ENCODE results near the gene SIX2. TPM values are rescaled to one million over a fixed set of nuclear protein-coding genes. Genes with fewer than 3 reads are reported as not detected.
A peak's percentile ranks its signal among the peaks of the same experiment; 100 is the strongest.

SIX2 gene
- total and polyA plus RNA-seq, 2 of the 13 experiments (the other 11 are each of a cell fraction or from before 2014, with no cell fraction given): not detected

- TF ChIP-seq KLF13 (CRISPR knock-in tag; IDR thresholded peaks at IDR 0.05): no peak
- TF ChIP-seq ELF3 (CRISPR knock-in tag; IDR thresholded peaks at IDR 0.05): 0 out of 2 replicates have a peak, but pooled peaks have one; percentile 16
- TF ChIP-seq SMC3 (IDR thresholded peaks at IDR 0.05; ENCODE audit: low read length): peak; percentile 99
- 0 out of 2 replicates have a peak, but pooled peaks have one; percentile 14 for TF ChIP-seq ZSCAN9 (CRISPR knock-in tag; IDR thresholded peaks at IDR 0.05; ENCODE audit: borderline replicate concordance)
- TF ChIP-seq ZNF724P (CRISPR knock-in tag; IDR thresholded peaks at IDR 0.05; ENCODE audit: borderline replicate concordance): no peak
- TF ChIP-seq STAG1 (CRISPR knock-in tag; IDR thresholded peaks at IDR 0.05): peak; percentile 99
- 0 out of 2 replicates have a peak, but pooled peaks have one; percentile 35 for TF ChIP-seq ZNF205 (CRISPR knock-in tag; IDR thresholded peaks at IDR 0.05)
Measured at GRCh38 chr2:44981714-44982108, 27.5 kb downstream of the SIX2 start (continued).

GRCh38 chr2:44980751-44981713 lies 28.2 kb downstream of the SIX2 start:
- in situ Hi-C loops (cut with HindIII; ENCODE audit: extremely low pct_ligation_motif_present, low pct_unique_long_range_greater_than_20kb) (loop anchor here (5.0 kb wide), 1 partner anchor 511 kb away; no protein-coding TSS in a partner anchor), intact Hi-C loops (cut with micrococcal nuclease; ENCODE audit: unreplicated experiment) (loop anchor here (1.0 kb wide), 2 partner anchors 513 to 597 kb away; no protein-coding TSS in a partner anchor)
- no TSS peak for BruUV-seq (replicated peaks)
- no peaks in the 10 kb centered on the region for H3K9me3 ChIP-seq (ENCODE audit: low read length)
- no peak overlapping the region for H3K9ac ChIP-seq (ENCODE audit: insufficient read depth, low read depth, low read length)
- 38% methylated on average over 9 of the region's 9 CpGs for WGBS (ENCODE audit: low lambda C conversion rate)
- no peak overlapping the region for H3K4me2 ChIP-seq (ENCODE audit: low read depth, low read length)
- H3K27me3 ChIP-seq (ENCODE audit: control insufficient read depth in 1 of 2, insufficient read depth in 2 of 2, low read length in 2 of 2): 0 out of 5 replicates have a peak, but pooled peaks cover 1 to 5% of the 10 kb centered on the region in 2 experiments
- H3K4me3 ChIP-seq (replicated peaks in 1 of 3; ENCODE audit: insufficient read depth in 1 of 3, low read depth in 2 of 3, low read length in 3 of 3): no peak overlapping the region
- CTCF ChIA-PET (ENCODE audit: low intra/inter-chr PET ratio, low total read pairs): interaction anchor here (0.6 to 3.9 kb wide), 3 partner anchors 513 to 519 kb away, joined by 3 to 106 read pairs (median 4); no protein-coding TSS in a partner anchor
- FAIRE-seq (no peak), ATAC-seq (peak; percentile 47; the same call in 2 of the 3 replicates), DNase-seq (ENCODE audit: low spot score) (no peak)
- POLR2A ChIA-PET: no interaction called here
- H4K20me1 ChIP-seq (ENCODE audit: insufficient read depth, low read length): no peaks in the 10 kb centered on the region
- TF ChIP-seq RBM22 (optimal IDR thresholded peaks at IDR 0.05; ENCODE audit: low read length) (no peak), ZNF737 (CRISPR knock-in tag; IDR thresholded peaks at IDR 0.05; ENCODE audit: borderline replicate concordance) (0 out of 2 replicates have a peak, but pooled peaks have one; percentile 25)
- no peak overlapping the region for H3K27ac ChIP-seq (ENCODE audit: extremely low read length, insufficient read depth, low read length)
- H3K79me2 ChIP-seq (ENCODE audit: insufficient read depth, low read length): no peaks in the 10 kb centered on the region
- H3K36me3 ChIP-seq (replicated peaks in 1 of 2; ENCODE audit: control insufficient read depth in 1 of 2, insufficient read depth in 2 of 2, low read length in 2 of 2): no peaks in the 10 kb centered on the region
- no peaks in the 10 kb centered on the region for H3K4me1 ChIP-seq (ENCODE audit: insufficient read depth, low read length)
- no peak overlapping the region for H2AFZ ChIP-seq (ENCODE audit: low read length)

All from HepG2 (cell line).